DND-41 (cell line): Measurements from ENCODE around the gene ZSCAN30.

Experiments
- ATAC-seq: fragments of 200-7000 bp; cut with Tn5 transposase; 3 replicates; pipeline ENCODE4 v1.9.1; 2021; ENCODE audit warnings: low read depth; ENCODE audit not compliant: insufficient read depth
- DNase-seq: peaks from one replicate; pipeline ENCODE4 v3.0.0-alpha.2; 2020
- H2AFZ ChIP-seq: 2 replicates; pipeline ENCODE4 v1.6.0; 2012; ENCODE audit warnings: low read depth, low read length
- H3K27ac ChIP-seq: 2 replicates; pipeline ENCODE4 v1.5.1; 2012; ENCODE audit warnings: low read length, inconsistent platforms
- H3K27me3 ChIP-seq: fragments of 200-600 bp; sonication (generic); 2 replicates; pipeline ENCODE4 v1.6.0; 2012; ENCODE audit warnings: low read length, mild to moderate bottlenecking, inconsistent platforms; ENCODE audit not compliant: insufficient read depth, poor library complexity
- H3K36me3 ChIP-seq: 2 replicates; pipeline ENCODE4 v1.5.1; 2012; ENCODE audit warnings: low read length, inconsistent platforms; ENCODE audit not compliant: insufficient read depth
- H3K4me1 ChIP-seq: 2 replicates; pipeline ENCODE4 v1.5.1; 2012; ENCODE audit warnings: mild to moderate bottlenecking, low read length; ENCODE audit not compliant: insufficient read depth
- H3K4me2 ChIP-seq: 2 replicates; pipeline ENCODE4 v1.6.0; 2012; ENCODE audit warnings: mild to moderate bottlenecking, moderate library complexity, low read length, inconsistent platforms; ENCODE audit not compliant: insufficient read depth
- H3K4me3 ChIP-seq, 2 experiments: fragments of 200-600 bp in 1 of 2; shearing (Covaris generic) in 1 of 2; 2 replicates each; pipeline ENCODE4 v1.5.1; 2012 to 2016; ENCODE audit warnings: inconsistent platforms in 2 of 2, low read length in 2 of 2, mild to moderate bottlenecking in 2 of 2, low read depth in 1 of 2, moderate library complexity in 1 of 2
- H3K79me2 ChIP-seq: 2 replicates; pipeline ENCODE4 v1.6.0; 2012; ENCODE audit warnings: low read length, inconsistent platforms; ENCODE audit not compliant: insufficient read depth
- H3K9ac ChIP-seq: 2 replicates; pipeline ENCODE4 v1.6.0; 2012; ENCODE audit warnings: low read depth, mild to moderate bottlenecking, inconsistent platforms, low read length, moderate library complexity
- H3K9me3 ChIP-seq: 2 replicates; pipeline ENCODE4 v1.5.1; 2012; ENCODE audit warnings: low read length, moderate library complexity, mild to moderate bottlenecking, inconsistent platforms; ENCODE audit not compliant: insufficient read depth, severe bottlenecking
- H4K20me1 ChIP-seq: 2 replicates; pipeline ENCODE4 v1.6.0; 2012; ENCODE audit warnings: low read length; ENCODE audit not compliant: insufficient read depth
- CTCF ChIP-seq: IDR thresholded peaks from 2 replicates; pipeline ENCODE4 v1.5.1; 2012; ENCODE audit warnings: borderline replicate concordance, low read length, moderate library complexity, mild to moderate bottlenecking; ENCODE audit not compliant: poor library complexity, severe bottlenecking; ENCODE audit errors: extremely low read depth
- EZH2 ChIP-seq: IDR thresholded peaks from 3 replicates; pipeline ENCODE4 v1.6.1; 2012; ENCODE audit warnings: borderline replicate concordance, low read depth, mild to moderate bottlenecking, moderate library complexity, low read length, inconsistent platforms; ENCODE audit not compliant: severe bottlenecking

The ZSCAN30 gene

GRCh38 chr18:35311496-35311895, 21.5 kb upstream of the ZSCAN30 start:
- ATAC-seq (no peak), DNase-seq (no peak)
- Histone ChIP-seq H3K4me1 (no peaks in the 10 kb centered on the region), H3K27ac (no peak overlapping the region), H3K4me3 (no peak overlapping the region), H3K27me3 (no peaks in the 10 kb centered on the region), H3K36me3 (peaks cover 11% of the 10 kb centered on the region), H3K9me3 (peaks cover 15% of the 10 kb centered on the region), H3K9ac (no peak overlapping the region), H2AFZ (no peak overlapping the region), H3K4me2 (no peak overlapping the region), H3K79me2 (0 out of 2 replicates have a peak, but pooled peaks cover 1% of the 10 kb centered on the region), H4K20me1 (no peaks in the 10 kb centered on the region)
- TF ChIP-seq EZH2 = no peak
- TF ChIP-seq CTCF = no peak

- no peaks in the 10 kb centered on the region for H4K20me1 ChIP-seq
- H3K36me3 ChIP-seq = peaks cover 57% of the 10 kb centered on the region
- H3K4me1 ChIP-seq = no peaks in the 10 kb centered on the region
- H3K4me2 ChIP-seq = no peak overlapping the region
- TF ChIP-seq EZH2 (no peak), CTCF (no peak)
- DNase-seq = no peak
- no peak overlapping the region for H3K9ac ChIP-seq
- no peak overlapping the region for H3K27ac ChIP-seq
- no peak overlapping the region for H2AFZ ChIP-seq
- no peak for ATAC-seq
- no peaks in the 10 kb centered on the region for H3K27me3 ChIP-seq
- H3K4me3 ChIP-seq = no peak overlapping the region
- H3K9me3 ChIP-seq = peaks cover 56% of the 10 kb centered on the region
- peaks cover 36% of the 10 kb centered on the region for H3K79me2 ChIP-seq
Measured at GRCh38 chr18:35306588-35307250, 16.7 kb upstream of the ZSCAN30 start.

GRCh38 chr18:35303610-35304009, 13.6 kb upstream of the ZSCAN30 start:
- H3K9ac ChIP-seq = no peak overlapping the region
- peaks cover 84% of the 10 kb centered on the region for H3K36me3 ChIP-seq
- H3K9me3 ChIP-seq = peaks cover 58% of the 10 kb centered on the region
- H3K4me2 ChIP-seq = no peak overlapping the region
- H4K20me1 ChIP-seq = no peaks in the 10 kb centered on the region
- H3K4me3 ChIP-seq = no peak overlapping the region
- H3K79me2 ChIP-seq = peaks cover 67% of the 10 kb centered on the region
- H3K27ac ChIP-seq = no peak overlapping the region
- no peaks in the 10 kb centered on the region for H3K27me3 ChIP-seq
- DNase-seq (no peak), ATAC-seq (no peak)
- no peak overlapping the region for H2AFZ ChIP-seq
- TF ChIP-seq CTCF = no peak
- H3K4me1 ChIP-seq = no peaks in the 10 kb centered on the region
